Neural cell (in vitro differentiated cells): ENCODE data around the gene ARL6IP5.

Experiments
- EP300 ChIP-seq: fragments of 450-650 bp; conservative IDR thresholded peaks from 2 replicates; pipeline ENCODE4 v1.6.1; 2014; ENCODE audit warnings: antibody characterized with exemption, mild to moderate bottlenecking, moderate library complexity; ENCODE audit not compliant: poor library complexity, severe bottlenecking
- EZH2 ChIP-seq: fragments of 200-600, 300-800 bp; shearing (Covaris generic), sonication (generic); IDR thresholded peaks from 2 replicates; pipeline ENCODE4 v1.6.1; 2014; ENCODE audit warnings: antibody characterized with exemption, low read length, borderline replicate concordance, mild to moderate bottlenecking; ENCODE audit not compliant: insufficient read depth, poor library complexity, severe bottlenecking
- MXI1 ChIP-seq: fragments of 450-650 bp; conservative IDR thresholded peaks from 2 replicates; pipeline ENCODE4 v1.6.1; 2014; ENCODE audit warnings: antibody characterized with exemption, mild to moderate bottlenecking; ENCODE audit not compliant: poor library complexity, severe bottlenecking
- POLR2AphosphoS5 ChIP-seq: IDR thresholded peaks from 2 replicates; pipeline ENCODE4 v1.6.1; 2012
- RAD21 ChIP-seq: fragments of 450-650 bp; conservative IDR thresholded peaks from 2 replicates; pipeline ENCODE4 v1.6.1; 2014; ENCODE audit warnings: antibody characterized with exemption, mild to moderate bottlenecking, moderate library complexity
- REST ChIP-seq: IDR thresholded peaks from 2 replicates; pipeline ENCODE4 v1.6.1; 2012; ENCODE audit warnings: borderline replicate concordance
- SMC3 ChIP-seq: fragments of 450-650 bp; conservative IDR thresholded peaks from 2 replicates; pipeline ENCODE4 v1.6.1; 2014; ENCODE audit warnings: antibody characterized with exemption, mild to moderate bottlenecking, moderate library complexity; ENCODE audit not compliant: poor library complexity
- TAF1 ChIP-seq: IDR thresholded peaks from 2 replicates; pipeline ENCODE4 v1.6.1; 2012; ENCODE audit warnings: low read depth
- TF ChIP-seq, protein P1 (sequence below): fragments of 450-650 bp; IDR thresholded peaks from 2 replicates; pipeline ENCODE4 v1.5.1; 2014; ENCODE audit warnings: antibody characterized with exemption, mild to moderate bottlenecking, moderate library complexity; ENCODE audit not compliant: poor library complexity, severe bottlenecking

GRCh38 chr3:69044608-69045007, 40.1 kb upstream of the ARL6IP5 start:
- TF ChIP-seq POLR2AphosphoS5, result no peak
- TF ChIP-seq EP300, result no peak
- TF ChIP-seq, protein P1, sequence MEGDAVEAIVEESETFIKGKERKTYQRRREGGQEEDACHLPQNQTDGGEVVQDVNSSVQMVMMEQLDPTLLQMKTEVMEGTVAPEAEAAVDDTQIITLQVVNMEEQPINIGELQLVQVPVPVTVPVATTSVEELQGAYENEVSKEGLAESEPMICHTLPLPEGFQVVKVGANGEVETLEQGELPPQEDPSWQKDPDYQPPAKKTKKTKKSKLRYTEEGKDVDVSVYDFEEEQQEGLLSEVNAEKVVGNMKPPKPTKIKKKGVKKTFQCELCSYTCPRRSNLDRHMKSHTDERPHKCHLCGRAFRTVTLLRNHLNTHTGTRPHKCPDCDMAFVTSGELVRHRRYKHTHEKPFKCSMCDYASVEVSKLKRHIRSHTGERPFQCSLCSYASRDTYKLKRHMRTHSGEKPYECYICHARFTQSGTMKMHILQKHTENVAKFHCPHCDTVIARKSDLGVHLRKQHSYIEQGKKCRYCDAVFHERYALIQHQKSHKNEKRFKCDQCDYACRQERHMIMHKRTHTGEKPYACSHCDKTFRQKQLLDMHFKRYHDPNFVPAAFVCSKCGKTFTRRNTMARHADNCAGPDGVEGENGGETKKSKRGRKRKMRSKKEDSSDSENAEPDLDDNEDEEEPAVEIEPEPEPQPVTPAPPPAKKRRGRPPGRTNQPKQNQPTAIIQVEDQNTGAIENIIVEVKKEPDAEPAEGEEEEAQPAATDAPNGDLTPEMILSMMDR, result no peak
- no peak for TF ChIP-seq REST
- TF ChIP-seq EZH2, result no peak
- no peak for TF ChIP-seq MXI1
- TF ChIP-seq SMC3, result no peak
- no peak for TF ChIP-seq TAF1
- TF ChIP-seq RAD21, result no peak
